SW 1271 (cell line): Measurements from ENCODE around the gene CKAP5.

Experiments
- DNase-seq, 2 experiments: peaks; one replicate each; lab custom pipeline; 2025; lab: John Stamatoyannopoulos, UW

The CKAP5 gene

GRCh38 chr11:46766656-46767055 lies 79.4 kb downstream of the CKAP5 start:
- DNase-seq, result no peak

DNA sequence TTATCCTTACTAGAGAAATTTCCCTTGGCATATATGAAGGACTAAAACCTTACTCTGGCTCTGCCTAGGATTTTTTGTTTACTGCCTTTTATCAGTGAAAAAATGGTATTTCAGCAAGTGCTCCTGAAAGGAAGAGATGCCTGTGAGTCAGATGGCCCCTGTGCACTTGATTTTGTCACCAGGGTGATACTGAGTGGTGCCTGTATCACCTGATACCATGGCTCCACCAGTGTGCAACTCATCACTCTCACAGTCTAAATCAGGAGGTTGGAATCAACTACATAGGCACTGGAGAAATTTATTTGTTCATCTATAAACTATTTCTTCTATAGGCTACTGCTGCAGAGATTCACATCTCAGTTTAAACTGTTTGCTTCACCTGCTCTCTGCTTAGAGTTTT lies 83.8 kb downstream of the CKAP5 start:
- DNase-seq, result no peak

DNA sequence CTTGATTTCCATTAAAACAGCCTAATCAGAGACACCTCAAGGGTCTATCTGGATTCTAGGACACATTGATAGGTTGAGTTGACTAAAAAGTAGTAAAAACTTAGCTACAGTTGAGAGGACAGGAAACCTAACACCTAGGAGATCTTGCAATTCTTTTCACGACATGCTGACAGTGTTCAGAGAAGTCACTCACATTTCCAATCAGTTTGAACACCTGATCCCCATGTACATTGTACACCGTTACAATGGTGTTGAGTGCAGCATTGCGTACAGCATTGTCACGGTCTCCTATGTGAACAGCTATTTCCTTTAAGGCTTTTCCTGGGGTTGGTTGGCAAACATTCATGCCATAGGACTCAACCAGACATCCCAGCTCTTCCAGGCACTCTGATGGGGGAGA lies 84.3 kb downstream of the CKAP5 start:
- no peak for DNase-seq

DNA sequence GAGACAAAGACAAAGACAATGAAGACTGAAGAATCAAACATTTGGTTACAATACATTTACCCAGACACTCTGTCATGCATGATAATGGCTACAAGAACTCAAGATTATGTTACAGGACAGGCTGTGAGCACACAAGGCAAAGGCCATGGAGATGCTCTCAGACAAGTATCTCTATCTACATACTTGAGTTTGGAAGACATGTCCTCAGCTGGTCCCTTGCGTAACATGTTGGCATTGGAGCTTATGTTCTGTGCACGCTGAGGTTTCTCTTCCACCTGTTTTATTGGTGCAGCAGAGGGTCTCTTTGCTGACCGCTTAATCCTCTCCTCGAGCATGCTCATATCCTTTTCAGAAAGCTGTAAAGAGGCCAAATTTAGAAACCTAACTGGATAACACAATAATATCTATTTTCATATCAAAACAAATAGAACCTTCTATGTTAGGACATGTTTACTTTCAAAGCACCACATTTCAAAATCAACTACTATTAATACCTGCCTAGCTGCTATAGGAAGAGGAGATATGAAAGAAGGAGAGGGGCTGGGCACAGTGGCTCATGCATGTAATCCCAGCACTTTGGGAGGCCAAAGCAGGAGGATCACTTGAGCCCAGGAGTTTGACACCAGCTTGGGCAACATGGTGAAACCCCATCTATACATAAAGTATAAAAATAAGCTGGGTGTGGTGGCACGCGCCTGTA lies 85.5 kb downstream of the CKAP5 start:
- no peak for DNase-seq

DNA sequence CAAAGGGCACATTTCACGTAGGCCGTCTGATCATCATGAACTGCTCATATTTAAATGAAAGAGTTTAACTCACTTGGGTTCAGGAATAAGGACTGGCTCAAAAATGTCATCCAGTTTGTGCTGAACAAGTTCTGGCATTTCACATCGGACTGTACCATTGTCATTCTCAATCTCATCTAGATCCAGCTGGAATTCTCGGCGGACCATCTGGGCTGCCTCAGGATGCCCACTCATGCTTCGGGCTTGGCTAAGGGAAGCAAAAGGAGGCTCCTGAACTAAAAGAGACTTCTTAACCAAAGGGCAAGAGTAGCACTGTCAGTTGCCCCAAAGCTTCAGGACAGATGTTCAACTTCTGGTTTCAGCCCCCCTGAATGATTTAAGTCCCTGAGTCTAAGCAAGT lies 86.9 kb downstream of the CKAP5 start:
- DNase-seq, result no peak

DNA sequence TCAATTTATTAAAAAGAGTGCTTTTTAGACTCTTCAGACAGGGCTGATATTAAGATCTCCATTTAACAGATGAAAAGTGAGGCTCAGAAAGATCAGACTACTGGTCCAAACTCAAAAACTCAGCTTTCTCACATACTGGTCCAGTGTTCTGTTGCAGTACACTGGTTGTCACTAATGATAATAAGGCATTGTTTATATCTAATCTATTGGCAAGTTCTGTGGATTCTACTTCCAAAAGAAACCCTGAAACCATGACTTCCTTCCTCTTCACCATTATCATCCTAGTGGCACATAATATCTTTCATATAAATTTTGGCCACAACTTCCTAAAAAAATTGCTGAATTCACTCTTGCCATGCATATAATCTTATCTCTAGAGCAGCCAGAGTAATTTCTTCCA lies 90.1 kb downstream of the CKAP5 start:
- DNase-seq, result no peak

- DNase-seq, result no peak
These were observed 98.9 kb downstream of the CKAP5 start for GRCh38 chr11:46747150-46747549.

DNA sequence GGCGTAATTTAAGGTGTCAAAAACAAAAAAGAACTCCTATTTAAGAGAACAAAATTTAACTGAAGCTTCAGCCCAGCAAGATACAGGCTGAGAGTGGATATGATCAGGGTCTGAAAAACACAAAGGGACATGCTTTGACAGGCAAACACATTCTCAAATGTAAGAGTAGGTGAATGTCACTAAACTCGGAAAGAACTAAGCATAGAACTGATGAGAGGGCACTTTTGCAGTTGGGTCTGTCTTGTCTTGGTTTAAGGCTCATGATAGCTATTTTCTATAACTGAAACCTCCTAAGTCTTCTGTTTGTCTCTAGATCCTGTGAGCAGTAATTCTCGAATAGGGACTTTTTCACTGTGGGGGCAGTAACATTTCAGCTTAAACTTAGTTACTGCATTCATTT lies 100.1 kb downstream of the CKAP5 start:
- no peak for DNase-seq

DNA sequence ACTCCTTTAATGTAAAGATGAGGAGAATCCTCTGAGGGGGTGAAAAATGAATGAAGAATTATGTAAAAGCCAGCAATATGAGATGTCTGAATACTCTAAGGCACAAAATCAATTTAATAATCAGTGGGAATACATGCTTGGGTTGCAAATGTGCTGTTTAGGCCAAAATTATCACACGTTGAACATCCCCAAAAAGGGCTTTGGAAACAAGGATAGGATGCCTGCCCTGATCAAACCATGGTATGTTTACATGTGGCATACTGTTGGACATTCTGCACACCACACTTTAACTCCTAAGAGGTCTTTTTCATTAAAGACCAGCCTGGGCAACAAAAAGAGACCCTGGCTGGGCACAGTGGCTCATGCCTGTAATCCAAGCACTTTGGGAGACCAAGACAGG lies 100.8 kb downstream of the CKAP5 start:
- DNase-seq, result no peak

DNA sequence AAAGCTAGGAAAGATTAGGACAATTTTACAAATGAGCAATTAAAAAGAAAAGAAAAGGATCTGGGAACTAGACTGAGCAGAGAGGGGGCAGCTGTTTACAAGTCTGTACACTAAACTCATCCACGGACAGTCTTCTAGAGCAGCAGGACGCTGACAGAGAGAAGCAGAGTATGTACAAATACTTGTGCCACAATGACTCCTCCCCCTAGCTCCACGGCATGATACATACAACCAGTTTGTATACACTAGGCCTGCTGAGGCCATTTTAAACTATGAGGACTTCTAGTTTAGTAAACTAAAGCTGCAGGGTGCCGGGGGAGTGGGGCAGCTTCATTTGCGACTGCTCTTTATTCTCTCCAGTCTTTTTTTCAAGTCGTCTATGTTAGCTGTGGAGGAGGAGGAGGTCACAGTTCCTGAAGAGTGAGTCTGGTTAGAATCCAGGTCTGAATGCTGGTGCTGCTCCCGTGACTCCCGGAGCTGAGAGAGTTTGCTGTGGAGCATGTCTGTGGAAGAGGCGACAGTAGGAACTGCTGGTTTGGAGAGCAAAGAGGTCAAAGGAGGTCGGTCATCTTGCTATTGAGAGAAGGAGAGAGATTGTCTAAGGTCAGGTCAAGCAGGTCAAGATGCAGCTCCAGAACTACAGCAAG lies 102.3 kb downstream of the CKAP5 start:
- DNase-seq, result no peak

GRCh38 chr11:46743043-46743442 lies 103.0 kb downstream of the CKAP5 start:
- no peak for DNase-seq

- no peak for DNase-seq
These were observed 104.2 kb downstream of the CKAP5 start for GRCh38 chr11:46741600-46742484.

- no peak for DNase-seq
These were observed 107.2 kb downstream of the CKAP5 start for GRCh38 chr11:46738887-46739286.

- no peak for DNase-seq
These were observed 108.4 kb downstream of the CKAP5 start for GRCh38 chr11:46737699-46738098.

DNA sequence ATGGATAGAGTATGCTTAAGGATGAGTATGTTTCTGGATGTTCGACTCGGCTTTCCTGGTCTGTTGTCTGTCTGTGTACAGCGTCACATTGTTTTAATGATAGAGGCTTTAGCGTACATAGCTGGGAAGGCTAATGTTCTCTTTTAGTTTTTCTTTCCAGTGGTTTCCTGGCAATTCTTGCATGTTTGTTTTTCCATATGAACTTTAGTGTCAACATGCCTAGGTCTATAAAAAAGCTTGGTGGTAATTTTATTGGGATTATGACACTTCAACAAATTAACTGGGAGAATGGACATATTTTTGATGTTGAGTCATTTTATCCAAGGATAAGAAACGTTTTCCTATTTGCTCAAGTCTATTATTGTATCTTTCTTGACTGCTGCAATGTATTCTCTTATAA lies 109.5 kb downstream of the CKAP5 start:
- no peak for DNase-seq

DNA sequence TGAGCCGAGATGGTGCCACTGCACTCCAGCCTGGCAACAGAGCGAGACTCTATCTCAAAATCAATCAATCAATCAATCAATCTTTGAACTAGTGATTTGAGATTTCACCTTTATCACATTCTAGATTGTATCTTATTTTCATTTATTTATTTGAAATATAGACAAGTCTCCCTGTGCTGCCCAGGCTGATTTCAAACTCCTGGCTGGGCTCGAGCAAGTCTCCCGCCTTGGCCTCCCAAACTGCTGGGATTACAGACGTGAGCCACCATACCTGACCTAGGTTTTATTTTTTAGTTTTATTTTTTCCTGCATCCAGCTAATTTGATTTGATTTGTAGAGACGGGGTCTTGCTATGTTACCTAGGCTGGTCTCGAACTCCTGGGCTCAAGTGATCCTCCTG lies 109.9 kb downstream of the CKAP5 start:
- DNase-seq, result no peak

DNA sequence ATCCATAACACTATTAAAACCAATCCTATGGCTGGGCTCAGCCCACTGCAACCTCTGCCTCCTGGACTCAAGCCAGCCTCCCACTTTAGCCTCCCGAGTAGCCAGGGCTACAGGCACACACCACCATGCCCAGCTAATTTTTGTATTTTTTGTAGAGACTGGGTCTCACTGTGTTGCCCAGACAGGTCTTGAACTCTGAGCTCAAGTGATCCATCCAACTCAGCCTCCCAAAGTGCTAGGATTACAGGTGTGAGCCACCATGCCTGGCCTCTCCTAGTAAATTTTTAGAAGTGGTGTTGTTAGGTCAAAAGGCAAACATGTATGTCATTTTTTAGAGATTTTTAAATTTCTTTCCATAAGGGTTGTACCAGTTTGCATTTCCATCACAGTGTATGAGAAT lies 112.8 kb downstream of the CKAP5 start:
- DNase-seq, result no peak

- no peak for DNase-seq
These were observed 114.5 kb downstream of the CKAP5 start for GRCh38 chr11:46731545-46731944.

GRCh38 chr11:46729110-46730027 lies 116.7 kb downstream of the CKAP5 start:
- no peak for DNase-seq

DNA sequence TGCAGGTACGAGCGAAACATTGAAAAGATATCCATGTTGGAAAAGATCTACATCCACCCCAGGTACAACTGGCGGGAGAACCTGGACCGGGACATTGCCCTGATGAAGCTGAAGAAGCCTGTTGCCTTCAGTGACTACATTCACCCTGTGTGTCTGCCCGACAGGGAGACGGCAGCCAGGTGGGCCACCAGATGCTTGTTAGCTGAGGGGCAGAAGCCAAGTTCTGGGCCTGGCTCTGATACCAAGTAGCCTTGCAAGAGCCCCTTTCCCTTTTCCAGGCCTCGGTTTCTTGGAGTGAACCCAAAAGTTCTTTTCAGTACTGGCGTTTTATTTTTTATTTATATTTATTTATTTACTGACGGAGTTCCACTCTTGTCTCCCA lies 117.4 kb downstream of the CKAP5 start:
- no peak for DNase-seq

DNA sequence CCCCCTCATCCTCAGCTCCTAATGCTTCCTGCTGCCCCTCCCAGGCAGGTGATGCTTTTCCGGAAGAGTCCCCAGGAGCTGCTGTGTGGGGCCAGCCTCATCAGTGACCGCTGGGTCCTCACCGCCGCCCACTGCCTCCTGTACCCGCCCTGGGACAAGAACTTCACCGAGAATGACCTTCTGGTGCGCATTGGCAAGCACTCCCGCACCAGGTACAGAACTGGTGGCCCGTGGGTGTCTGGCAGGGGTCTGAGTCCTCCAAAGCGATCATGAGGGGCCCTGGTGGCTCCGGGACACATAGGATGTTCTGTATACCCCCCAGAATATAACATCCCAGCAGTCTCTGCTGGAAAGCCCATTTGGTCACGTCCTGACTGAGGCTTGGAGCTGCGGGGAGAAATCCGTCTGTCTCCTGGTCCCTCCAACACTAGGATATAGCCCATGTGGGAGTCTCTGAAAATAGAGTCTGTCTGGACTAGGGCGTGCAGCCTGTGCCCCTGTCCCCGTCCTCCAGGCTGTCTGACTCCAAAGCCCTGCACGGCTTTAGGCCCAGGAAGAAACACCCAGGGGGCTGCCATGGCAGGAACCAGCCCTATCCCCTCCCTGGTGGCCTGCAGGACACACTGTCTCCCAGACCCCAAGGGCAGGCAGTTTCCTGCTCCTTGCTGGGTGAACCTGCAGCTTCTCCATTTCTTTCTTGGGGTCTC lies 118.0 kb downstream of the CKAP5 start:
- no peak for DNase-seq
